MM.1S (cell line): Measurements from ENCODE around the gene MMP23B.

Experiments
- CTCF ChIP-seq: fragments of 300-600 bp; sonication (generic); IDR thresholded peaks from 2 replicates; pipeline ENCODE4 v1.5.1; 2016; ENCODE audit warnings: antibody characterized with exemption, low read length, mixed read lengths
- EZH2 ChIP-seq: fragments of 300-600 bp; sonication (generic); optimal IDR thresholded peaks from 2 replicates; pipeline ENCODE3; 2017; ENCODE audit warnings: low read depth, mild to moderate bottlenecking, antibody characterized with exemption, low read length, mixed read lengths
- EZH2phosphoT487 ChIP-seq: fragments of 300-600 bp; sonication (generic); IDR thresholded peaks from 2 replicates; pipeline ENCODE4 v1.6.1; 2018; ENCODE audit warnings: antibody characterized with exemption, low read length

DNA sequence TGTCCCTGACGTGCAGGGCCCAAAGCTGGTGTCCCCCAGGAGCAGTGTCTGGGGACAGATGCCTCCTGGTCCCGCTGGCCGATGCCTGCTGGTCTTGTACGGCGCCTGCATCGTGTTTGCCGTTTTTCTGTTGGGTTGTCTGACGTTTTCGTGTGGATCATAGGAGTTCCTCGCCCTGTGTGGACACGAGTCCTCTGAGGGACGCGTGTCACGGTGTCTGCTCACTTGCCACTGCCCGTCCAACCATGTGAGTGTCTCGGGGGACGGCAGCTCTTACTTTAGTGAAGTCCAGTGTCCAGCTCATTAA is 9.2 kb upstream of the MMP23B start:
- no peak for TF ChIP-seq EZH2phosphoT487
- TF ChIP-seq EZH2, result no peak
- no peak for TF ChIP-seq CTCF
